ENCODE results near the gene ZNF628.

- TF ChIP-seq POLR2AphosphoS5 (IDR thresholded peaks at IDR 0.05; ENCODE audit: low read depth, low read length) (no peak), POLR2A (IDR thresholded peaks at IDR 0.05; ENCODE audit: low read depth, low read length) (no peak)
Observed at GRCh38 chr19:55478364-55478763, 1.9 kb downstream of the ZNF628 start.

All from GM12891 (cell line).